ENCODE measurements around the gene TM2D3.

GRCh38 chr15:101694261-101694660 lies 42.1 kb upstream of the TM2D3 start:
- TF ChIP-seq CTCF (IDR thresholded peaks at IDR 0.05; ENCODE audit: insufficient read depth, low read length) (no peak), POLR2AphosphoS5 (IDR thresholded peaks at IDR 0.05; ENCODE audit: low read depth) (no peak), GABPA (IDR thresholded peaks at IDR 0.05; ENCODE audit: low read depth) (no peak), REST (IDR thresholded peaks at IDR 0.05; ENCODE audit: insufficient replicate concordance, low read depth) (no peak), SPI1 (IDR thresholded peaks at IDR 0.05; ENCODE audit: borderline replicate concordance, low read depth) (no peak)

Data from HL-60 (cell line).